ENCODE measurements around the gene DYNLRB2. TPM values are rescaled to one million over a fixed set of nuclear protein-coding genes. Genes with fewer than 3 reads are reported as not detected.
A peak's percentile ranks its signal among the peaks of the same experiment; 100 is the strongest.

Gene DYNLRB2
- total and polyA plus RNA-seq, 2 of the 13 experiments (the other 11 are each of a cell fraction or from before 2014, with no cell fraction given), result not detected

- TF ChIP-seq ZBTB42 (CRISPR knock-in tag; IDR thresholded peaks at IDR 0.05), result no peak
- peak; percentile 91; the same call in 1 of the 2 replicates for TF ChIP-seq ZZZ3 (CRISPR knock-in tag; IDR thresholded peaks at IDR 0.05; ENCODE audit: borderline replicate concordance)
- peak; percentile 68; the same call in 1 of the 2 replicates for TF ChIP-seq ZNF639 (CRISPR knock-in tag; conservative IDR thresholded peaks at IDR 0.05)
- TF ChIP-seq GATAD2A (CRISPR knock-in tag; IDR thresholded peaks at IDR 0.05), result peak; percentile 39; the same call in 1 of the 2 replicates
- TF ChIP-seq ZNF747 (CRISPR knock-in tag; IDR thresholded peaks at IDR 0.05; ENCODE audit: borderline replicate concordance), result peak; percentile 73; the same call in 1 of the 2 replicates
- TF ChIP-seq MXD4 (CRISPR knock-in tag; IDR thresholded peaks at IDR 0.05), result peak; percentile 56; the same call in 1 of the 2 replicates
- TF ChIP-seq ZNF10 (CRISPR knock-in tag; IDR thresholded peaks at IDR 0.05; ENCODE audit: borderline replicate concordance, low read depth), result no peak
- no peak for TF ChIP-seq SP140L (CRISPR knock-in tag; IDR thresholded peaks at IDR 0.05; ENCODE audit: borderline replicate concordance)
- TF ChIP-seq FOSL1 (CRISPR knock-in tag; IDR thresholded peaks at IDR 0.05; ENCODE audit: borderline replicate concordance), result no peak
- no peak for TF ChIP-seq MATR3 (CRISPR knock-in tag; IDR thresholded peaks at IDR 0.05)
- no peak; the same call in 1 of the 2 replicates for TF ChIP-seq ZBTB37 (CRISPR knock-in tag; IDR thresholded peaks at IDR 0.05)
- no peak for TF ChIP-seq NCOA2 (CRISPR knock-in tag; IDR thresholded peaks at IDR 0.05)
- no peak for TF ChIP-seq FUBP1 (CRISPR knock-in tag; IDR thresholded peaks at IDR 0.05; ENCODE audit: borderline replicate concordance)
- peak; percentile 82; the same call in 1 of the 2 replicates for TF ChIP-seq ZNF878 (CRISPR knock-in tag; IDR thresholded peaks at IDR 0.05)
- peak; percentile 60; the same call in 1 of the 2 replicates for TF ChIP-seq CBFB (CRISPR knock-in tag; IDR thresholded peaks at IDR 0.05)
- TF ChIP-seq ZNF558 (CRISPR knock-in tag; IDR thresholded peaks at IDR 0.05; ENCODE audit: borderline replicate concordance), result peak; percentile 89; the same call in 1 of the 2 replicates
- TF ChIP-seq SRSF1 (optimal IDR thresholded peaks at IDR 0.05; ENCODE audit: low read depth, low read length), result peak; percentile 99
- TF ChIP-seq ZBTB46 (CRISPR knock-in tag; IDR thresholded peaks at IDR 0.05; ENCODE audit: borderline replicate concordance), result no peak
- TF ChIP-seq TFE3 (CRISPR knock-in tag; IDR thresholded peaks at IDR 0.05), result peak; percentile 48; the same call in 1 of the 2 replicates
- TF ChIP-seq WIZ (CRISPR knock-in tag; IDR thresholded peaks at IDR 0.05), result peak; percentile 97
- TF ChIP-seq KDM5B (CRISPR knock-in tag; IDR thresholded peaks at IDR 0.05; ENCODE audit: borderline replicate concordance), result peak; percentile 84; the same call in 1 of the 2 replicates
Measured at GRCh38 chr16:80540516-80541305, at the start of gene DYNLRB2 (continued).

All from HepG2 (cell line).